Nephron (organoid): ENCODE results near the gene ONECUT1.

ENCODE experiments used
- H3K27ac Mint-ChIP-seq, 3 experiments: 2 replicates each; pipeline ENCODE4 v1.8.0; 2020; ENCODE audit warnings: mixed read lengths in 3 of 3, mild to moderate bottlenecking in 2 of 3, moderate library complexity in 1 of 3
- H3K27me3 Mint-ChIP-seq: 2 replicates; pipeline ENCODE4 v1.8.0; 2021; ENCODE audit warnings: low read depth, mild to moderate bottlenecking, moderate library complexity, mixed read lengths
- H3K36me3 Mint-ChIP-seq: 2 replicates; pipeline ENCODE4 v1.8.0; 2020; ENCODE audit warnings: low read depth, mixed read lengths
- H3K4me1 Mint-ChIP-seq: 2 replicates; pipeline ENCODE4 v1.8.0; 2020; ENCODE audit warnings: mixed read lengths
- H3K4me3 Mint-ChIP-seq, 3 experiments: 2 replicates each; pipeline ENCODE4 v1.8.0; 2020; ENCODE audit warnings: mild to moderate bottlenecking in 3 of 3, mixed read lengths in 3 of 3, moderate library complexity in 2 of 3
- H3K9me3 Mint-ChIP-seq: 2 replicates; pipeline ENCODE4 v1.8.0; 2020; ENCODE audit warnings: mixed read lengths
- TF ChIP-seq, protein P1 (sequence below), 3 experiments: fragments of 200-600 bp; sonication (generic); IDR thresholded peaks; one replicate each; pipeline ENCODE4 v1.5.0; 2021; ENCODE audit warnings: antibody characterized with exemption in 3 of 3; ENCODE audit not compliant: unreplicated experiment in 3 of 3

Gene ONECUT1

DNA sequence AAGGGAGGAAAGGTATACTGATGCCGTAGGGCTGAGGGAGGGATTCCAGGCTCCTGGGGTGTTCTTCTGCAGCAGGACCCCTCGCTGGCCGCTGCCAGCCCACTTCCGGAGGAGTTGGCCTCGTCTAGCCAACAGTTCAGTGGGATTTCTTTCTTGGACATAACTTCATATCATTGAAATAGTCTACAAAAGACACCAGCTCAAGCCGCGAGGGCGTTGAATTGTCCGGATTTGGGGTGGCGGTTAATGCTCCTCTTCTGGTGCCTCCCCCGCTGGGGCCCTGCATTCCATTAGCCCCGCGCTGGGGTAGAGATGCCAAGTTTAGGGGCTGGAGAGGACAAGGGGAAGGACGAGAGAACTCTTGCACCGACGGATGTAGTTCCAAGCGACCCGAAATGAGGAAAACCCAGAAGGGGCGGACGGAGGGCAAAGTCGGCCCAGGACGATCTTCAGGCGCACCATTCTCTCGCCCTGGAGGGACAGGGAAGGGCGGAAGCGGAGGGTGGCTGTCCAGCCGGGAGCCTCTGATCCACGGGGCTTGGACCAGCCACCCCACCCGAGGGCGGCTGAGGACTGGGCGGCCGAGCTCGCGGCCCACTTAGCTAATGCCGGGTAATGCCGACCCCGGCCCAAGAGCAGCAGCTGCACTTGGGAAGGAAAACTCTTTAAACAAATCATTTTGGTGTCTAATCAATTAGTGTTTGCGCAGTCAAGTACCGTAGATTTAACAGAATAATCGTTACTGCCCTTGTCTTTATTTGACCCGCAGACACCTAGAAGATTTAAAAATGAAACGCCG lies 4.7 kb upstream of the ONECUT1 start:
- peaks cover 7% of the 10 kb centered on the region for H3K9me3 Mint-ChIP-seq
- no peak overlapping the region for H3K27ac Mint-ChIP-seq
- no peaks in the 10 kb centered on the region for H3K36me3 Mint-ChIP-seq
- H3K4me1 Mint-ChIP-seq: no peaks in the 10 kb centered on the region
- peaks cover 100% of the 10 kb centered on the region for H3K27me3 Mint-ChIP-seq
- no peak overlapping the region for H3K4me3 Mint-ChIP-seq
- TF ChIP-seq, protein P1, sequence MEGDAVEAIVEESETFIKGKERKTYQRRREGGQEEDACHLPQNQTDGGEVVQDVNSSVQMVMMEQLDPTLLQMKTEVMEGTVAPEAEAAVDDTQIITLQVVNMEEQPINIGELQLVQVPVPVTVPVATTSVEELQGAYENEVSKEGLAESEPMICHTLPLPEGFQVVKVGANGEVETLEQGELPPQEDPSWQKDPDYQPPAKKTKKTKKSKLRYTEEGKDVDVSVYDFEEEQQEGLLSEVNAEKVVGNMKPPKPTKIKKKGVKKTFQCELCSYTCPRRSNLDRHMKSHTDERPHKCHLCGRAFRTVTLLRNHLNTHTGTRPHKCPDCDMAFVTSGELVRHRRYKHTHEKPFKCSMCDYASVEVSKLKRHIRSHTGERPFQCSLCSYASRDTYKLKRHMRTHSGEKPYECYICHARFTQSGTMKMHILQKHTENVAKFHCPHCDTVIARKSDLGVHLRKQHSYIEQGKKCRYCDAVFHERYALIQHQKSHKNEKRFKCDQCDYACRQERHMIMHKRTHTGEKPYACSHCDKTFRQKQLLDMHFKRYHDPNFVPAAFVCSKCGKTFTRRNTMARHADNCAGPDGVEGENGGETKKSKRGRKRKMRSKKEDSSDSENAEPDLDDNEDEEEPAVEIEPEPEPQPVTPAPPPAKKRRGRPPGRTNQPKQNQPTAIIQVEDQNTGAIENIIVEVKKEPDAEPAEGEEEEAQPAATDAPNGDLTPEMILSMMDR (IDR thresholded peaks at IDR 0.05; ENCODE audit: unreplicated experiment in 3 of 3): no peak

GRCh38 chr15:52791776-52792175 lies 1.6 kb upstream of the ONECUT1 start:
- peaks cover 7% of the 10 kb centered on the region for H3K9me3 Mint-ChIP-seq
- no peaks in the 10 kb centered on the region for H3K36me3 Mint-ChIP-seq
- TF ChIP-seq, protein P1 (IDR thresholded peaks at IDR 0.05; ENCODE audit: unreplicated experiment in 3 of 3): no peak
- H3K4me1 Mint-ChIP-seq: peaks cover 8% of the 10 kb centered on the region
- peak overlapping the region; percentile 1 to 54 (median 40) for H3K4me3 Mint-ChIP-seq
- H3K27ac Mint-ChIP-seq: no peak overlapping the region
- peaks cover 100% of the 10 kb centered on the region for H3K27me3 Mint-ChIP-seq

DNA sequence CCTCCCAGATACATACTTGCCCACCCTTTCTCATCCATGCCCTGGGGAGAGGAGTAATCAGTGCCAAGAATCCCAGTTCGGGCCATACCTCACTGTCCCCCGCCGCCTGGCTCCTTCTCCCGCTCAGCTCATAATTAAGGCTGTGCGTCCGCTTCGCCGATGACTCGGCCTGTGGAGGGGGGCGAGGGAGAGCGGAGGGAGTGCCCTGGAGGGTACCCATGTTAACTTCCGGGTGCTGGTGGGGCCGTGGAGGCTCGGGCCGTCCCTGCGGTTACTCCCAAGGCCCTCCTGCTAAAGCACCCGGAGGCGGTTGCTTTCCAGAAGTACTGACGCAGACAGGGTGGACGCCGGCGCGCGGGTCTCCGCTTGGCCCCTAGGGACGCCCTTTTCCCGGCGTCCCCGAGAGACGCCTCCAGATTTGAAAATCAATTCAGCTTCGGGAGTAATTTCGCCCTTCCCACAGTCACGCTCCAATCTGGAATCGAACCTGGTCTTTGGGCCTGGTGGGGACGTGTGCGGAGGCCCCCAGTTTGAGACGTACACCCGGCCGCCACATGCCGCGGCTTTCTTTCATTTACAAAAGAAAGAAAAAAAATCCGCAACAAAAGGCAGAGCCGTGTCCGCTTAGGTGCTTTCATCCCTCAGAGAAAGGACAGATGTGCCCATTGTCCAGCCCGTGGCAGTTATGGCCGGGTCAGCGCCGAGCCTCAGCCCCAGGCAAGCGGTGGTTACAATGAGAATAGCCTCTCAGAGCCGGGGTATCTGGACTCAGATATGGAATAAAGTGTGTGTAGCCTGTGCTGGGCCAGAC lies 1.0 kb upstream of the ONECUT1 start:
- peak overlapping the region; percentile 79 to 85 (median 79) for H3K4me3 Mint-ChIP-seq
- no peaks in the 10 kb centered on the region for H3K36me3 Mint-ChIP-seq
- peaks cover 100% of the 10 kb centered on the region for H3K27me3 Mint-ChIP-seq
- H3K27ac Mint-ChIP-seq: no peak overlapping the region
- TF ChIP-seq, protein P1 (IDR thresholded peaks at IDR 0.05; ENCODE audit: unreplicated experiment in 3 of 3): peak in 2 of 3 experiments; percentile 14 to 20
- peaks cover 7% of the 10 kb centered on the region for H3K9me3 Mint-ChIP-seq
- peaks cover 10% of the 10 kb centered on the region for H3K4me1 Mint-ChIP-seq

DNA sequence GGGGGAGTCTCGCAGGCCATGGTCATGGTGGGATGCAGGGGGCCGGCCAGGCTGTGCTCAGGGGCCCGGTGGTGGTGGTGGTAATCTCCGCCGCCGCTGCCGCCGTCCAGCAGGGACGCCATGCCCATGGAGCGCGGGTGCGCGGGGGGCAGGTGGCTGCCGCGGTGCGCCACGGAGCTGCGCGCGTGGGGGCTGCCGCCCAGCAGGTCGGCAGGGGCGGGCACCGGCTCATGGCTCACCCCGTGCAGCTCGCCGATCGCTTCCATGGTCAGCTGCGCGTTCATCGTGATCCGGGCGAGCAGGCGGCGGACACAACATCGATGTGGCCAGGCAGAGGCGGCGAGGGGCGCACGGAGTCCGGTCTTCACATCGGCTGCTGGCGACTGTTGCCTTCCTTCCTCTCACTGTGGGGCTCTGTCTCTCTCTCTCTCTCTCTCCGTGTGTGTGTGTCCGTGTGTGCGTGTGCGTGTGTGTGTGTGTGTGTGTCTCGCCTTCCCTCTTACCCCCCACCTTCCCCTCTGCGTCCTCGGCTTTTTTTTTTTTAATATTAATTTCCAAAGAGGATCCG lies 451 bp downstream of the ONECUT1 start:
- Mint-ChIP-seq H3K4me3 (peak overlapping the region; percentile 85 to 88 (median 85)), H3K36me3 (no peaks in the 10 kb centered on the region), H3K9me3 (peaks cover 4% of the 10 kb centered on the region), H3K27me3 (peaks cover 100% of the 10 kb centered on the region), H3K27ac (no peak overlapping the region), H3K4me1 (peaks cover 18% of the 10 kb centered on the region)
- TF ChIP-seq, protein P1 (IDR thresholded peaks at IDR 0.05; ENCODE audit: unreplicated experiment in 3 of 3): no peak

GRCh38 chr15:52789008-52789600 lies 1.0 kb downstream of the ONECUT1 start:
- H3K4me1 Mint-ChIP-seq: peaks cover 18% of the 10 kb centered on the region
- H3K27ac Mint-ChIP-seq: no peak overlapping the region
- no peaks in the 10 kb centered on the region for H3K9me3 Mint-ChIP-seq
- H3K27me3 Mint-ChIP-seq: peaks cover 100% of the 10 kb centered on the region
- peak overlapping the region; percentile 82 to 87 (median 84) for H3K4me3 Mint-ChIP-seq
- H3K36me3 Mint-ChIP-seq: no peaks in the 10 kb centered on the region
- TF ChIP-seq, protein P1 (IDR thresholded peaks at IDR 0.05; ENCODE audit: unreplicated experiment in 3 of 3): no peak
